Right lobe of liver (tissue), 4 donors: ENCODE results near the gene TELO2.

Experiments used
- POLR2A ChIP-seq: fragments of 450-650 bp; IDR thresholded peaks from one replicate; pipeline ENCODE4 v1.6.1; 2017; ENCODE audit warnings: antibody characterized with exemption, mild to moderate bottlenecking
- TF ChIP-seq, protein P1 (sequence below), 4 donors: fragments of 200-600 bp in 3 of 4; fragments of 450-650 bp in 1 of 4; IDR thresholded peaks; one replicate each; pipeline versions ENCODE4 v1.5.1 to v1.8.0; 2016 to 2022; ENCODE audit warnings: antibody characterized with exemption in 4 of 4, mild to moderate bottlenecking in 2 of 4
- donor health status: DM: no; HTN: no; CAD: no.
- donor health status: DM: no; HTN: no; CAD: no.
- donor health status: DM: no; HTN: yes; CAD: no.

GRCh38 chr16:1505073-1505844 is 12.1 kb downstream of the TELO2 start:
- no peak for TF ChIP-seq POLR2A
- TF ChIP-seq, protein P1, sequence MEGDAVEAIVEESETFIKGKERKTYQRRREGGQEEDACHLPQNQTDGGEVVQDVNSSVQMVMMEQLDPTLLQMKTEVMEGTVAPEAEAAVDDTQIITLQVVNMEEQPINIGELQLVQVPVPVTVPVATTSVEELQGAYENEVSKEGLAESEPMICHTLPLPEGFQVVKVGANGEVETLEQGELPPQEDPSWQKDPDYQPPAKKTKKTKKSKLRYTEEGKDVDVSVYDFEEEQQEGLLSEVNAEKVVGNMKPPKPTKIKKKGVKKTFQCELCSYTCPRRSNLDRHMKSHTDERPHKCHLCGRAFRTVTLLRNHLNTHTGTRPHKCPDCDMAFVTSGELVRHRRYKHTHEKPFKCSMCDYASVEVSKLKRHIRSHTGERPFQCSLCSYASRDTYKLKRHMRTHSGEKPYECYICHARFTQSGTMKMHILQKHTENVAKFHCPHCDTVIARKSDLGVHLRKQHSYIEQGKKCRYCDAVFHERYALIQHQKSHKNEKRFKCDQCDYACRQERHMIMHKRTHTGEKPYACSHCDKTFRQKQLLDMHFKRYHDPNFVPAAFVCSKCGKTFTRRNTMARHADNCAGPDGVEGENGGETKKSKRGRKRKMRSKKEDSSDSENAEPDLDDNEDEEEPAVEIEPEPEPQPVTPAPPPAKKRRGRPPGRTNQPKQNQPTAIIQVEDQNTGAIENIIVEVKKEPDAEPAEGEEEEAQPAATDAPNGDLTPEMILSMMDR (IDR thresholded peaks at IDR 0.05) = no peak
